HG03097 (cell line): Measurements from ENCODE around the gene RAB7A.
A peak's percentile ranks its signal among the peaks of the same experiment; 100 is the strongest.

ENCODE experiments used
- ATAC-seq: cut with Tn5 transposase; IDR thresholded peaks from one replicate; pipeline ENCODE4 v1.9.1; 2021; ENCODE audit not compliant: unreplicated experiment, low FRiP score

RAB7A gene

DNA sequence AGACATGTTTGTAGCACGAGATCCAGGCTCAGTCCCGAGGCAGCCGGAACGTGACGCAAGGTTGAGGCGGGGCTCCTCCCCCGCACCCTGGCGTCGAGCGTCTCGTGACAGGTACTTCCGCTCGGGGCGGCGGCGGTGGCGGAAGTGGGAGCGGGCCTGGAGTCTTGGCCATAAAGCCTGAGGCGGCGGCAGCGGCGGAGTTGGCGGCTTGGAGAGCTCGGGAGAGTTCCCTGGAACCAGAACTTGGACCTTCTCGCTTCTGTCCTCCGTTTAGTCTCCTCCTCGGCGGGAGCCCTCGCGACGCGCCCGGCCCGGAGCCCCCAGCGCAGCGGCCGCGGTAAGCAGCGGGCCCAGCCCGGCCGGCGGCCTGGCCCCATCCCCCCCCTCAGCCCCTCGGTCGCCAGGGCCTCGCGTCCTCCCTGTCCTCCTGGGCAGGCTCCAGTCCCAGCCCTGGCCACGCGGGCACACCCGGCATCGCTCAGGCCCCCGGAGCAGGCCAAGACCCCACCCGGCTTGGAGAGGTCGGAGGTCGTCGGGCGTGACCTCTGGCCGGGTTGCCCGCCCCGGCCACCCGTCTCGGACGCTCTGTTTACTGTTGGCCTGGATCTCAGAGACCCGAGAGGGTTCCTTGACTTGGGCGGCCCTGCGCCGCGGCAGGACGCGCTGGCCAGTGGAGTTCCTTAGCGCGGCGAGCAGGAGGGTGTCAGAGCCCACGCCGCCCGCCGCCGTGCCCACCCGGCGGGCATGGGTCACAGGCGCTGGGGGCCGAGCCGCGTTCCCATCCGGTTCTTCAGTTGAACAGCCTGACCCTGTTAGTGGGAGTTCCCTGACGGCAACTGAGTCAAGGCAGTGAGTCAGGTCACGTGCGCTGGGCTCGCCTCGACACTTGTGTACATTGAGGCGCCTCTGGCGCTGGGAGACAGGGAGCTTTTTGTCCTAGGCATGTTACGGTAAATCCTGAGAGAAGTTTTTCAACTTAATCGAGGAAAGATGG lies at the start of gene RAB7A:
Gene RAB7A (plus strand): TSS at position 161 of the 994 bp plus-strand sequence. CDS start 69,185 bp downstream, outside the sequence.
- ATAC-seq = peak; percentile 94

DNA sequence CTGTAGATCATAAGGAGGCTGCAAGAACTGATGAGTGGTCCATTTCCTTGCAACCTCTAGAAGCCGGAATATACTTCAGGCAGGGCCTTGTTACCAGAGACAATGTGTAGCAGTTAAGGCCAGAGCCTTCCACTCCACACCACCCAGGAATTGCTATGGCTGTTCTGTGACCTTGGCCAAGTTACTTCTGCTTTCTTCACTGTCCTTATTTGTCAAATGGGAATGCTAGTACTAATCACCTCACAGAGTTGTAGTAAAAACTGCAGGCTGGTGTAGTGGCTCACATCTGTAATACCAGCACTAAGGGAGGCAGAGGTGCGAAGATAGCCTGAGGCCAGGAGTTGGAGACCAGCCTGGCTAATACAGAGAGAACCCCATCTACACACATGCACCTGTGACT lies 46.6 kb upstream of the RAB7A start:
- no peak for ATAC-seq

DNA sequence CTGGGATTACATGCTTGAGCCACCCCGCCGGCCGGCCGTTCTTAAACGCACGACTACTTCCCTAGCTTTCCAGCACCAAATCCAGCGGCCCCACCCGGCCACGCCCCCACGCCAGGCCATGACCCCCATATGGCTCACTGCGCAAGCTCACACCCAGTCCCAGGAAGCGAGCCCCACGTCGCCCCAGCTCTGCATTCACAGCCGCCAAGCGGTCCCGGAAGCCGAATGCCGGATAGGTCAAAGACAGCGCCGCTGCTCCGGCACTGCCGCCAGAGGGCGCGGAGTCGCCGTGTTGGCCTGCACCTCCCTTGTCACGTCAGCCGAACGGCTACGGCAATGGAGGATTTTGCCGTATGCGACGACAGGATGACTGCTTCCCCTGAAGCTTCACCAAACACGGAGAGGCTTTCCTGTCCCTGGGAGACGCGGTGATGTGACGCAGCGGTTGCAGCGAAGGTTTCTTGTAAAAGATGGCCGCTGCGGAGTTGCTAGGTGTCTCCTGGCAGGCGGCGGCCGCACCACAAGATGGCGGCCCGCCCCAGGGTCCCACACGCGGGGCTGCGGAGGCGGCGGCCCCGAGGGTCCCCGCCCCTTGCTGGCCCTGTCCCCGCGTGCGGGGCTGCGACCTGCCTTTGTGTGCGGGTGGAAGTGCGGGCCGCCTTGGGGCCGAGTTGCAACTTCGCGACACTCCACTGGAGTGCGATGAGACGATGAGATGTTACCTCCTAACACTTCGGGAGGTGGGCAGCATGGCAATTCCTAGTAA lies 45.2 kb upstream of the RAB7A start:
- peak; percentile 94 for ATAC-seq

GRCh38 chr3:128681369-128681829 lies 44.6 kb upstream of the RAB7A start:
- ATAC-seq = no peak

- no peak for ATAC-seq
These were observed 42.0 kb upstream of the RAB7A start for GRCh38 chr3:128683957-128684356.

- no peak for ATAC-seq
These were observed 40.8 kb upstream of the RAB7A start for GRCh38 chr3:128684986-128685726.

DNA sequence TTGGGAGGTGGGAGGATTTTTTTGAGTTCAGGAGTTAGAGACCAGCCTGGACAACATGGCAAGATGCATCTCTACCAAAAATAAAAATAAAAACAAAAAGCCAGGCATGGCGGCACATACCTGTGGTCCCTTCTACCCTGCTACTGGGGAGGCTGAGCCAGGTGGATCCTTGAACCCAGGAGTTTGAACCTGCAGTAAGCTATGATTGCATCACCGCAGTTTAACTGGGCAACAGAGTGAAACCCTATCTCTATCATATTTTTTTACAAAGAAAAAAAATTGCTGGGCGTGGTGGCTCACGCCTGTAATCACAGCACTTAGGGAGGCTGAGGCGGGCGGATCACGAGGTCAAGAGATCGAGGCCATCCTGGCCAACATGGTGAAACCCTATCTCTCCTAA lies 39.5 kb upstream of the RAB7A start:
- ATAC-seq = no peak

- ATAC-seq = no peak
These were observed 36.9 kb upstream of the RAB7A start for GRCh38 chr3:128689060-128689459.

GRCh38 chr3:128693696-128694095 lies 32.3 kb upstream of the RAB7A start:
- no peak for ATAC-seq

DNA sequence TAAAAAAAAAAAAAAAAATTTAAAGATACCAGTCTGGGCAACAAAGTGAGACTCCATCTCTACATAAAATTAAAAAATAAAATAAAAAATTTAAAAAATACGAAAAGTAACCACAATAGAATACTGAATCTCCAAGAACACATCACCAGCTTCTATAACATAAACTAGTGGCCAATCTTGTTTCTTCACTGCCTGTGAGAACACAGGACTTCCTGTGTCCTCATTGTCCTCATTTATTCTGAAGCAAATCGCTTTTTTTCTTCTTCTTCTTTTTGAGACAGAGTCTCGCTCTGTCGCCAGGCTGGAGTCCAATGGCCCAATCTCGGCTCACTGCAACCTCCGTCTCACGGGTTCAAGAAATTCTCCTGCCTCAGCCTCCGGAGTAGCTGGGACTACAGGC lies 28.6 kb upstream of the RAB7A start:
- ATAC-seq = no peak

DNA sequence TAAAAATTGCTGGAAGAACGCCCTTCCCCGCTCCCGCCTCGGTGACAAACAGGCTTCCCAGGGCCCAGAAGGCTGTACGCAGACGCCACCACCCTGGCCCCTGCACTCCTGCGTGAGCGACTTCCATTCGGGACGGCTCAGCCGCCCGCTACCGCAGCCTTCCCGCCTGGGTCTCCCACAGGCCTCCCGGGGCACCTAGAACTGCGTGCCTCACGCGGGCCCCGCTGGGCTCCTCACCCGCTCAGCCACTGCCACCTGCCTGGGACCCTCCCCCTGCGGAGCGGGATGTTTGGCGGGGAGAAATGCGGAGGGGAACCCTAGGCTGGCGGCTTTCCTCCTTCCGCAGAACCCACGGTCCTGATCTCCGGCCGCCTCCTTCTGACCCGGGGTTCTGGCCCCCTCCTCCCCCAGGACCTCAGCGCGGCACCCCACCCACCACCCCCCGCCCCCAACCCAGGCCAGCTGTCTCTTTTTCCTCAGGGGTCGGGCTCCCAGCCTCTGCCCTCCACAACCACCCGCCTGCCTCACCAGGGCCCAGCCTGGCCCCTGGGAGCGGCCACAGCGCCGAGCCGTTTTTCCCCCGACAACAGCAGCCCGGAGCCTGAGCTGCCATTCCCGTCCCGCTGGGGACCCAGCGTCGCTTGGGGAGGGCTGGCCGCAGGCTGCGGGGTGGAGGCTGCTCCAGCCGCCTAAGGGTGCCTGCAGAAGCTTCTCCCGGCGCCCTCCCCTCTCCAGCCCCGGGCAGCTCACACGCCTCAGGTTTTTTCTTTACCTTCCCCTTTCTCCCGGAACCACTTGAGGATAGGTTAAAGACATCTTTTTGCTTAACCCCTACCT lies 27.6 kb upstream of the RAB7A start:
- no peak for ATAC-seq

DNA sequence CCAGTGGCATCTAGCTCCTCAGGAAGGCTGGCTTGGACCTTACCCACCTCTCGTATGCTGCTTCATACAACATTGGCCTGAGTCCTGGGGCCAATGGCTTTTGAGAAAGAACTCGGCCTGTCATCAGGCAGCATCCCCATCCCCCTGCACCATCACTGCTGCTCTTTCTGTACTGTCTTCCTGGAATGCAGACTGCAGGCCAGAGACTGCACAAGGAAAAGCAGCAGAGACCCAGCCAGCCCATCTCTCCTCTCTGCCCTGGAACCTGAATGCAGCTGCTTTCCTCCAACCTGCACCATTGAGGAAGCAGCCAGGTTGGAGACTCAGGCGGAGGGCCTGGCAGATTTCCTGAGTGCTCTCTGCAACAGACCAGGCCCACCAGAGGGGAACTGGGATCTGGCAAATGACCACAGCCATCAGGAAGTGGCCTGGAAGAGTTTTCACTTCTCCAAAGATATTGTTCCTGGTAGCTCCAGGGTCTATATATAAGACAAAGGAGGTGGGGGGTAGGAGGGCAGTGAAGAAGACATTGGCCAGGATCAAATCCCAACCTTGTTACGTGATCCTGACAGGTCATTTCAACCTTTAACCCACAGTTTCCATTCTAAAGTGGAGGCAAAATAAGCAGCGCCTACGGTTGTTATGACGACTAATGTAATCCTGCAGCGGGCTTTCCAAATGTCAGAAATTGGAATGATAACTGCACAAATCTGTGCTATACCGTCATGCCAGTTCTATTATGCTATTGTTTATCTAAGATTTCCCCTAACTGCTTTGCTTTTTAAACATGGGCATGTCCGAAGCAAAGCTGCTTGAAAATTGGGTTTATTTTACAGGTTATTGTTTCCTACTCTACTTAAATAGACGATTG lies 24.4 kb upstream of the RAB7A start:
- ATAC-seq = no peak

- no peak for ATAC-seq
These were observed 23.6 kb upstream of the RAB7A start for GRCh38 chr3:128702391-128702790.

GRCh38 chr3:128703561-128703960 lies 22.4 kb upstream of the RAB7A start:
- no peak for ATAC-seq

GRCh38 chr3:128706086-128706615 lies 19.8 kb upstream of the RAB7A start:
- no peak for ATAC-seq

DNA sequence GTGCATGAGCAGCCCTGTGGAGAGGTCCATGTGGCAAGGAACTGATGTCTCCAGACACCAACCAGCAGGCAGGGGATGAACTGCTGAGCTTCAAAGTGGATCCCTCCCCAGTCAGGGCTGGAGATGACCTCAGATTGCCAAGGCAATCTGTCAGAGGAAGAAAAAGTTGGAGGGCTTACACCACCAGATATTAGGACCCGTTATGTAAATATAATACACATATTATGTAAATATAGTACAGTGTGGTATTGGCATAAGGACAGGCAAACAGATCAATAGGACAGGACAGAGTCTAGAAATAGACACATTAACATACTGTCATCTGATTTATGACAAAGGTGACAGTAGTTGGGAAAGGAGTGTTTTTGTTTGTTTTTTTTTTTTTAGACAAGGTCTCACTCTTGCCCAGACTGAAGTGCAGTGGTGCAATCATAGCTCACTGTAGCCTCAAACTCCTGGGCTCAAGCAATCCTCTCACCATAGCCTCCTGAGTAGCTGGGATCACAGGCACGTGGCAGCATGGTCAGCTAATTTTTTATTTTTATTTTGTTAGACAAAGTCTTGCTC lies 18.0 kb upstream of the RAB7A start:
- ATAC-seq = no peak

DNA sequence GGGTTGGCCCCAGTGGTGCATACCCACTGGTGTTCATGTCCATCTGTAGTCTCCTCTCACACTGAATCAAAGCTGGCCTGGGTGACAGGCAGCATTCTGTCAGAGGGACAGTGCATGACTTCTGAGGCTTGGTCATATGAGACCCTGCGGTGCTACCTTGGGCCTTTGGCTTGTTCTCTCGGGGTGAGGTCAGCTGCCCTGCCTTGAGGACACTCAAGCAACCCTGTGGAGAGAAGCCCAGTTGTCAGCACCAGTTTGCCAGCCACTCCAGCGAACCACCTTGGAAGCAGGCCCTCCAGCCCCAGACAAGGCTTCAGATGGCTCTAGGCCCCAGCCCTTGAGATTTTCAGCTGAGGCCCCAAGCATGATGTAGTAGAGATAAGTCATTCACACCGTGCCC lies 16.9 kb upstream of the RAB7A start:
- ATAC-seq = no peak

DNA sequence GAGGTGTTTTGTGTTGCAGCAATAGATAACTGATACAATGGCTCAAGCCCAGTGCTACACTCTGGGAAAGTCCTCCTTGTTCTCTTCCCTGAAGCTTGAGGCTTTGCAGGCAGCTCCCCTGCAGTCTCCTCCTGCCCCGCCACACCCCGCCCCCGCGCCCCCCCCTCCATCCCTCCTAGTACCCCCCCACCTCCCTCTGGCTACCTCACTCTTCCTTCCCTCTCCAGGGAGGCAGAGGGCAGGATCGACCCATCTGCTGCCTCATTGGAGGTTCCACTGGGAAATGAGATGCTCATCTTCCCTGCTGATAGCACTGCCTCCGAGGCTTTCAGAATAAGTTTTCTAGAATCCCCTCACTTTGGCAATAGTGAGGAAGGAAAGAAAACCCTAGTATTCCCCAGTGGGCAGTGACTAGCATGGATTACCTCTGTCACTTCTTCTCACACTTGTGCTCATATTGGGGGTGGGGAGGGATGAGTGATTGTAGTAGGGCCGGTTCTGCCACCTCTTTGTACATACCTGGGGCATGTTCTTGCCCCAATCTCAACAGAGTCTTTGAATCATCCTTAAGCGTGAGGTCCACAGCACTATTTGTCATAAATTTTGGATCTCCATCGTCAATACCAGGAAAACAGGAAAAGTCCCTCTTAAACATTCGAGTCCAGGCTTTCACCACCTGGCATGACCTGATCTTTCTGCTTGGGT lies 16.3 kb upstream of the RAB7A start:
- no peak for ATAC-seq
